Skin epidermis (tissue), 12 donors: Measurements from ENCODE around the gene DEFB110.

Experiments
- H3K27ac ChIP-seq, 21 experiments: fragments of 200-600 bp; sonication (generic) in 11 of 21; one replicate each; pipeline ENCODE4 v1.5.0; 2020; ENCODE audit warnings: mild to moderate bottlenecking in 3 of 21, inconsistent platforms in 2 of 21, moderate library complexity in 2 of 21
- H3K4me3 ChIP-seq, 7 experiments: fragments of 200-600 bp; sonication (generic) in 2 of 7; one replicate each; pipeline ENCODE4 v1.5.0; 2020; ENCODE audit warnings: inconsistent platforms in 2 of 7, mild to moderate bottlenecking in 2 of 7, moderate library complexity in 1 of 7

Gene DEFB110

DNA sequence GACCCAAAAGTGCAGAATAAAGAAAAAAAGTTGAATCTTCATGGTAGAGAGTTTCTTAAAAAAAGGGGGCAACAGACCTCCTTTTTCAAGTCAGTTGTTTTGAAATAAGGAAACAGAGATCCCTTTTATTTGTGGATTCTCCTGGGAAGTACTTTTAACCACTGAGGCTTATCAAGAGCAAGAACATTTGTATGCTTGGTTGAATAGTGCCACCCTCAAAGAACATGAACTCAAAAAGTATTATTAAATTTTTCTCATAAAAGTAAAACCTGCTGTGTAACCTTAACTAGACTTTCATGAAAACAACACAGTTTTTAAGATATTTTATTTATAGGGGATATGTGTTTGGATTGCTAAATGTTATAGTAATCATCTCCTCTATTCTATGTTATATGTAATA lies at the start of gene DEFB110:
Gene DEFB110 (minus strand): TSS at position 101 of the 400 bp plus-strand sequence. CDS start 59 bp downstream, at position 42.
- H3K4me3 ChIP-seq, result no peak within 1 kb of the TSS
- no peak within 1 kb of the TSS for H3K27ac ChIP-seq

DNA sequence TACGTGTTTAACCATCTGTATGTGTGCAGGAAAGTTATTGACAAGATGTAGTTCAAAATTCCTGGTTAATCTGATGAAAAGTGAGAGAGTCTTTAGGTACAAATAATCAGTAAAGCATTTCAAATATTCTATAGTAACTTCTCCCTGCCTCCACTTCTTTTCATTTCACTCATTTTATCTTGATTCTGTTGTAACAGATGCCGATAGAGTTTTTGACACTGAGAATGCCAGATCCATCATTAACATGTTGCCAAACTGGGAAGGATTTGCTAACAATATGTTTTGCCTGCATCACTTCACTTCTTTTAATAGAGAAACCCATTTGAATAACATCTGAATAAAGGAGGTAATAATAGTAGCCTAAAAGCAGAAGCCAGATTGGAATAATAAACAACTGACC lies 48.3 kb upstream of the DEFB110 start:
- H3K4me3 ChIP-seq, result no peak overlapping the region
- no peak overlapping the region for H3K27ac ChIP-seq

DNA sequence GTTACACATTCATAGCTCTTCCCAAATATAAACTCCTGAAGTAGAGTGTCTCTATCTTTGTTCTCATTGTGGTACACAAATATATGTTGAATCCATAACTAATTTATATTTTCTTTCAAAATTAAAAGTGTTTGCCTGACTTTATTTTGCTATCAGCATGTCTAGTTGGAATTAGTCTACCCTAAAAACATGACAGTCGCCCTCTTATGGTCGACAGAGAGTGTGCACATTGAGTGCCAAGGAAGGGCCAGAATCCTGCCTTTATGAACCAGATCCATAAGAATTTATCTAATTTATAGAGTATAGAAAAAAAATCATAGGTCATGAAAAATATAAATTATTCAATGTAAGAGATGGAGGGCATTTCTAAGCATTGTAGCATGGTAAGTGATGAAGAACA lies 40.3 kb upstream of the DEFB110 start:
- H3K27ac ChIP-seq, result no peak overlapping the region

DNA sequence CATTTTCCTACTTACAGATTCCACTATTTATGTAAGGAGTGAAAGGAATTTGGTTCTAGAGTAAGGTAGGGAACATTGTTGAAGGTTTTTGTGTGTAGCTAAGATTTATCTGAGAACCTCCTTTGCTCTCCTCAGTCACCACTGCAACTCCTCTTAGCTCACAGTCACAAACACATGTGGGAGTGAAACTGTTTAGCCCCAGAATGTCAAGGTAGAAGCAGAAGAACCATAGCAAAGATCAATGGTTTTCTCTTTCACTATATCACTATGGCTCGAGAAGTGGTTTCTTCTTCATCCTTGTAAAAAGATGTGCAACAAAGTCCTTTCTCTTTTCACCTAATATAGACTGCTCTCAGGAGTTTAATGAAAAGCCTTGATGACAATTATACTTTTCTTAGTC lies 34.4 kb upstream of the DEFB110 start:
- no peak overlapping the region for H3K4me3 ChIP-seq
- no peak overlapping the region for H3K27ac ChIP-seq

More for the DNA sequence above, 40.3 kb upstream of the DEFB110 start:
- no peak overlapping the region for H3K4me3 ChIP-seq

DNA sequence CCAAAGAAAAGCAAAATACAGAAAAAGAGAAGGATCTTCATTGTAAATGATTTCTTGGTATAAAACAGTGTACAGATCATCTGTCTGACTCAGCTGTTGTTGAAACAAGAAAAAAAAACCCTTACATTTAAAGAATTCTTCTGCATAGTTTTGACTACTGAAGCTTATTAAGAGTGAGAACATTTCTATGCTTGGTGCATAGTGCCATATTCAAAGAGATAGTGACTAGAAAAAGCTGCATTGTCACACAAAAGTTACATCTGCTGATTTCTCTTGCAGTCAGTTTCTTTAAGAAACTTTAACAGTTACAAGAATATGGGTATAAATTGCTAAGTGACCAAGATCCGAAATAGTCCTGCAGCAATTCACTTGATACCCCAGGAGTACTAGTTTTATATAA lies 28.0 kb upstream of the DEFB110 start, which contains the start of gene DEFB112:
Gene DEFB112 (minus strand): TSS at position 101 of the 400 bp plus-strand sequence. CDS start 60 bp downstream, at position 41.
- Histone ChIP-seq H3K27ac (no peak within 1 kb of the TSS), H3K4me3 (no peak within 1 kb of the TSS)

DNA sequence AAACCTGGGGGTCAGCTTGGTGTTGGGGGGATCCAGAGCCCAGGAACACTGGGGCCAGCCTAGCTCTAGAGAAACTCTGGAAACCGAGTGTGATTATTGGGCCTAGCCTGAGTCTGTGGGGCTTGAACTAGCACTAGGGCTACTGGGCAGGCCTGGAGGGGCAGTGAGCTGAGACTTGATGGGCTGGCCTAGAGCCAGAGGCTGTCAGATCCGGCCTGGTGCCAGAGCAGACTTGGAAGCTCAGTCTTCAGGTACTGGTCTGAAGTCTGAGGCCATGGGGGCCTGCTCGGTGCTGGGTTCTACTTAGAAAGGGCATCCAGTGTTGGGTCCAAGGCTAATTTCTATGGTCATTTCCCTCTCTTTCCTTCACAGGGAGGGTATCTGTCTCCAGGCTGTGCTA lies 25.2 kb upstream of the DEFB110 start:
- no peak overlapping the region for H3K27ac ChIP-seq

DNA sequence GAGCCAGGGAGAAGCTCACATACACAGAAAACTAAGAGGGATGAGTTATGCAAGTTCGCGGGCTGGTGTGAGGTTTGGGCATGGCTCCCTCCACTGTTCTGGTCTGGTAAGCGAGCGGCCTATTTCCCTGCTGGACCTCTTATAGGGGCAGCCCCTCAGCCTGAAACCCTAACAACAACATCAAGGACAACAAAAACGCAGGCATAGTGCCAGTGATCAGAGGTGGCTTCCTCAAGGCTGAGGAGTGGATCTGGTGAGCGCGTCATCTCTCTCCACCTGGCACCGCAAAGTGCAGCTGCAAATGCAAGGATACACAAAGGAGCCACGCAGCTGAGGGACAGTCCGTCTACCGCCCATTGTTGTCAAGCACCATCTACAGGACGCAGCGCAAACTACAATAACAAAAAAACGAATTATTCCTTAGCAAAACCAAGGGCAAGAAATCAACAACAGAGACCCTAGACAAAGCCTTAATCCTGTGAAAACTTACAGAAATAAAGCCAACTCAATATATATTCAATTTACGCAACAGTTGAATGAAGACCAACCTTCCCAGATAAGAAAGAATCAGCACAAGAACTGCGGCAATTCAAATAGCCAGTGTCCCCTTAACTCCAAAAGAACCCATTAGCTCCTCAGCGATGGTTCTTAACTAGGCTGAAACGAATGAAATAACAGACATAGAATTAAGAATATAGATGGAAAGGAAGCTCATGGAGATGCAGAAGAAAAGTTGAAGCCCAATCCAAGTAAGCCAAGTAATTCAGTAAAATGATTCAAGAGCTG lies 9.2 kb upstream of the DEFB110 start:
- no peak overlapping the region for H3K4me3 ChIP-seq
- no peak overlapping the region for H3K27ac ChIP-seq

More for the DNA sequence above, 25.2 kb upstream of the DEFB110 start:
- no peak overlapping the region for H3K4me3 ChIP-seq

DNA sequence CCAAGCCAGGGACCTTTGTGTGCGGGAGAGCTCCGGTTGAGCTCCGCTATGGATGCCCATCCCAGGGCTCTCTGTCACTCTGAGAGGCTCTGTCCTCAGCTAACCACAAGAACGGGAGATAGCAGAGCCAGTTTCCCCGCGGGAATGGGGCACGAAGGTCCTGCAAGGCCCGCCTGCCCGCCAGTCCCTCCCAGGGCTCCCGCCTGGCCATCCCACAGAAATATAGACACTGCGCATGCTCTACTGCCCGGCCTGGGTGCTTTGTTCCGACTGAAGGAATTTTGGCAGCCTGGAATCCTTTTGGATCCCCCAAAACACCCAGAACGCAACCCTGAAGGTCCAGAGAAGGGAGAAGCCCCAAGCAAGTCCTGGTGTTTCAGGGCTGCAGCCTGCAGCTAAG lies 8.6 kb upstream of the DEFB110 start:
- Histone ChIP-seq H3K27ac (no peak overlapping the region), H3K4me3 (no peak overlapping the region)

DNA sequence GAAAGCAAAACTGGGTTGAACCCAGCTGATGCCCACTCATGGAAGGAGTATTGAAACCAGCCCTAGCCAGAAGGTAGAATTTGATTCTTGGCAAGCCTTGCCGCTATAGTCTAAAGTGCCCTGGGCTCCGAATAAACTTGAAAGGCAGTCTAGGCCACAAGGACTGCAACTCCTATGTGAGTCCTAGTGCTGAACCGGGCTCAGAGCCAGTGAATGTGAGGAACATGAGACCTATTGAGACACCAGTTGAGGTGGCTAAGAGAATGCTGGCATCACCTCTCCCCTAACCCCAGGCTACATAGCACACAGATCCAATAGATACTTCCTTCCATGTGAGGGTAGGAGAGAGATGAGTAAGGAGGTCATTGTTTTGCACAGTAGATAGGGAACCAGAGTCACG lies 3.5 kb upstream of the DEFB110 start:
- Histone ChIP-seq H3K27ac (no peak overlapping the region), H3K4me3 (no peak overlapping the region)

DNA sequence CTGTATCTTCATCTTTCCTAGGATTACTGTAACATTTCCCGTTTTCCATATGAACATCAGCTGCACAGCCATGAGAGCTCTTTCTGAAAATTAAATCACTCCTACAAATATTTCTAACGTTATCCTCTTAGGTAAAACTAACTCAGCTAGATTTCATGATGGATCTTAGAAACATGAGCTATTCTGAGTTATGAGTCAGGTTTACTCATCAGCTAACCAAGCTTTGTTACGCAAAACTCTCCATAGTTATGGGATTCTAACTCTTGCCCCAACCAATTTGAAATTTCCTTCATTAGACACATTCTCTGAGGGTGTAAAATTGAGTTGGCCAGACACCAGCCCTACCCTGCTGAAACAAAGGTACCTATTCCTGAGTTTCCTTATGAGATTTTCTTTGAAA lies 14.0 kb downstream of the DEFB110 start:
- Histone ChIP-seq H3K4me3 (no peak overlapping the region), H3K27ac (no peak overlapping the region)

DNA sequence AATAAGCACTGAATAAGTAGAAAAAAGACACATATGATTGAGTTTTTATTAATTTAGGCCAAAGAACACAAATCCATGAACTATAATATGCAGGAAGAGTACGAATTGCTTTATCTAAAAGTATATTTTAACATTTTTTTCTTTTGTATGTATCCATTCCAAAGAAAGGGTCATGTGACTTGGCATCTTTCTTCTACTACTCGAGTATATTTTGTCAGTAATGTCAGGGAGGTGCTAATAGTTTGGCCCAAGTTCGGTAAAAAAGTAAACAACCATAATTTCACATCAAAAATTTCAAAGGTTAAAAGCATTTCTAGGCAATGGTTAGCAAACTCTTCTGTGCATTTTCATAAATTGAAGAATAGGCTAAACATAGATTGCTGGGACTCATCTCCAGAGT lies 18.7 kb downstream of the DEFB110 start:
- Histone ChIP-seq H3K4me3 (no peak overlapping the region), H3K27ac (no peak overlapping the region)

DNA sequence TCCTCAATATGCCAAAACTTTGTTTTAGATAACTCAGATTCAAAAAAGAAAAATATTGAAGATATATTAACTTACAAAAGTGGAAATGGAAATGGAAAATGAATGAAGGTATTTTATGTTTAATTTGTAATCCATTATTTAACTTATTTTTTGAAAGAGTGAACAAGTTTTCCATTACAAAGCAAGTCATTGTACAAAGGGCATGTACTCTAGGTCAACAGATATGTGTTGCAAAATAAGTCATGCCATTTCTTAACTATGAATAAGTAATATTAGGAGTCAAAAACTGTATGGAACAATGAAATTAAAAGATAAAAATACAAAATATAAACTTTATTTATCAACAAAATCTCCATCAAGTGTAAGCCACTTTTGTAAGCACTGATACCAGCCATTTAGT lies 26.5 kb downstream of the DEFB110 start:
- no peak overlapping the region for H3K4me3 ChIP-seq

DNA sequence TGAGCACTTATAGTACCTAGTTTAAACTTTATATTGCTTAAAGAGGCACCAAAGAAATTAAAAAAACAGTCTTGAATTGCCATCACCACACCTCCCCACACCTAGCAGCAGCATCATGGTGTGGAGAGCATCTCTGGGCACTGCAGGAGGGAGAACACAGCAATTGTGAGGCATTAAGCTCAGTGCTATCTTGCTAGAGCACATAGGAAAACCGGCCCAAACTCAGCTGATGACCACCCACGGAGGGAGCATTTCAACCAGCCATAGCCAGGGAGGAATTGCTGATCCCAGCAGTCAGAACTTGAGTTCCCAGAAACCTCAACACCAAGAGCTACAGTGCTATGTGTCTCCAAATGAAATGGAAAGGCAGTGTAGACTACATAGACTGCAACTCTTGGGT lies 32.9 kb downstream of the DEFB110 start:
- H3K27ac ChIP-seq, result no peak overlapping the region

More for the DNA sequence above, 26.5 kb downstream of the DEFB110 start:
- no peak overlapping the region for H3K27ac ChIP-seq

DNA sequence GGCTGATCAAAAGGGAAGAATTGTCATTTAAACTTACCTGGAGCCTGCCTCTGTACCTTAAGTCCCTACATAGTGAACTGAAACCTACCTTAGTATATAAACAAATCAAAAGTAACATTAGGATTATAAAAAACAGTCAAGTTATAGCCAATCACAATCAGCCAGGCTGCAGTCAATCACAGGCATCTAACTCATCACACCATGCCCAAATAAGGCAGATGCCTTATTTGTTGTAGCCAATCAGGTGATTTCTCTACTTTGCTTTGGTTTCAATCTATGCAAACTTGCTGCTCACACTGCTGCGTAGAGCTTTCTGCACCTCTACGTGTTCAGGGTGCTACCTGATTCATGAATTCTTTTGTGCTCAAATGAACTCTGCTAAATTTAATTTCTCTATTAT lies 34.0 kb downstream of the DEFB110 start:
- Histone ChIP-seq H3K27ac (no peak overlapping the region), H3K4me3 (no peak overlapping the region)

More for the DNA sequence above, 32.9 kb downstream of the DEFB110 start:
- no peak overlapping the region for H3K4me3 ChIP-seq

DNA sequence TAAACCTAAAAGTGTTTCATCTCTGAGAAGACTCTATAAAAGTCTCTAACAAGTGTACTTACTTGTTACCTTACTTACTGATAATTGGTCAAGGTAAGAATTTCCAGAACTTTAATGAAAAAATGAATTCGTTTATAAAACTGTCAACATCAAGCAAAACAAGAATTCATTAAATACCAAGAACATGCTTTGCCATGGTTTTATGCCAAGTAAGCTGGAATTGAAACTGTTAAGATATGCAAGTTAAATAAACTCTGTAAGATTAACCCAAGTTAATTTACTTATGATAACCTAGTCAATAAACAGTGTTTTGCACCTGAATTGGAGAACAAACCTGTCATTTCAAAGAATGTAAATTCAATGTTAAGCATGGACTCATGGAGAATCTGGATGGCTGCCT lies 35.2 kb downstream of the DEFB110 start:
- Histone ChIP-seq H3K27ac (no peak overlapping the region), H3K4me3 (no peak overlapping the region)

DNA sequence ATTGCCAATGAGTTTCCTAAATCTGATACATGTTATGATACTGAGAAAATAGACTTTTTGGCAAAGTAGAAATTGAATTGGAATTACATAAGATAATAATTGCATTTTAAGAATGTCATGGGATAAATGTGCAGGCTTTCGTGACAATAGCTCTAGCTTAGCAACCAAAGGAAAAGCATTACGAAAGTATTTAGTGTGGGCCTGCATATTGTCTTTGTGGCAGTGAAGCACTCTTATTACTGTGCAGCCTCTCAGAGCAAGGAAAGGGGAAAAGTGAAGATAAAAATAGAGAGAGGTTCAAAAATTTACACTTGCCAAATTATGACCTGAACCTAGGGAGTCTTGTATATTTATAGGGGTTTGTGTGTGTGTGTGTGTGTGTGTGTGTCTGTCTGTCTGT lies 39.7 kb downstream of the DEFB110 start:
- H3K27ac ChIP-seq, result no peak overlapping the region

DNA sequence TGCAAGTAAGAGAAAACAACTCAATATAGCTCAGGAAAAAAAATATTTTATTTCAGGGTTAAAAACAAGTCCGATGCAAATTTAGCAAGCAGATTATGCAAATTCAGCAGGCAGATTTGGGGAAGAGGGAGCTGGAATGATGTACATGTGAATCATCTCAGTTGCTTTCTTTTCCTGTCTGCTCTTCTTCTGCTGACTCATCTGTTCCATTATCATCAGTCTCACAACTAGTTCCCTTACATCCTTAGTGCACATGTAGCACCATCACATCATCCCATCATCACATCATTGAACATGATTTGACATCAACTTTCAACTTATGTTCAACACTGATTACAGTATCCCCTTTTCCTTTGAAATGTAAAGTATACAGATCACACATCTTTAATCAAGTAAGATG lies 40.9 kb downstream of the DEFB110 start:
- no peak overlapping the region for H3K27ac ChIP-seq
- no peak overlapping the region for H3K4me3 ChIP-seq

More for the DNA sequence above, 39.7 kb downstream of the DEFB110 start:
- no peak overlapping the region for H3K4me3 ChIP-seq

DNA sequence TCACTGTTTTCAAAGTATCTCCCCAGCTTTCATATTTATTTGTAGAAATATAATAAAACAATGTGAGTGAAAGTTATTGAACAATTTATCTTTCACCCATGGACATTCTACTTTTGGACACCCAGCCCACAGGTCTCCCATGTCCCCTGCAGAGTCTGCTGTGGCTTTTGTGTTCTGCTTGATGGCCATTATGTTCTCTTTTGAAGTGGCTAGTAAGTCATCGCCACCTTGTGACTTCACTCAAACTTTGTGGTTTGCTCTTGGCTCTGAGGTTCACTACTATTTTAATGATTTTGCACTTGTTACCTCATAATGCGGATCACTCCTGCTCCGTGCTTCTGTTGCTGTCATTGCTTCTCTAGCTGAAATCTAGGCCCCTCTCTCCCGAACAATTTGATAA lies 42.2 kb downstream of the DEFB110 start:
- Histone ChIP-seq H3K27ac (no peak overlapping the region), H3K4me3 (no peak overlapping the region)

DNA sequence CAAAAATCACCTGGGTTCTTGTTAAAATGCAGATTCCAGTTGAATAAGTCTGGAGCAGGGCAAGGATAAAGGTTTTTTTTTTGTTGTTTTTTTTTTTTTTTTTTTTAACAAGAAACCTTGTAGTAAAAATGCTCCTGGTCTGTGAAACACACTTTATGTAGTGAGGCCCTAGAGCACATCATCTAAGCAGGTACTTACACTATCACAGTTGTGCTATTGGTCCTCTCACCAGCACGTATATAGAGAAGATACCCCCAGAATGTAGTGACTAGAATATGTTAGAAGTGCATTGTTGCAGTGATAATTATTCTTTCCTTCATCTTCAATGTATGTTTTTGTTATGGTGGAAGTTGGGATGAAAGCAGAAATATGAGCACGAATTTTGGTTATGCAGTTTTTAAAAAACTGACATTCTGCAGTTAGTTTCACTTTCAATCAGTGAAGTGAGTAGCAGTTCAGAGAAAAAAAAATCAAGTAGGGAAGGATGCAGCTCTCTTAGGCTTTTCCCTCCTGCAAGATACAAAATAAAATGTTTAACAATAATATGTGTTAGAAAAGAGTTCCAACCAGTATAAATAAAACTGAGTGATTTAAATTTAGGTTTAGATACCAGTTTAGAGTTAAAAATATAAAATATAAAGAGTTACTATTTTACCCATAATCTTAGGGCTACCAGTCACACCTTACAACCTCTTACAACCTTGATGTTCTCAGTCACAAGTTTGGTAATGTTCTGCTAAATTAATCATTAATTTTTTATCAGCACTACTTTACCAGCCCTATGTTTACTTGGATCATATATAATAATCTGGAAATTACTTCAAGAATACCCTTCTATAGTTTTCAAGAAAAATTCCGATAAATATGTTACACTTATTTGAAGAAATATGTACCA lies 43.2 kb downstream of the DEFB110 start:
- no peak overlapping the region for H3K4me3 ChIP-seq
- no peak overlapping the region for H3K27ac ChIP-seq

DNA sequence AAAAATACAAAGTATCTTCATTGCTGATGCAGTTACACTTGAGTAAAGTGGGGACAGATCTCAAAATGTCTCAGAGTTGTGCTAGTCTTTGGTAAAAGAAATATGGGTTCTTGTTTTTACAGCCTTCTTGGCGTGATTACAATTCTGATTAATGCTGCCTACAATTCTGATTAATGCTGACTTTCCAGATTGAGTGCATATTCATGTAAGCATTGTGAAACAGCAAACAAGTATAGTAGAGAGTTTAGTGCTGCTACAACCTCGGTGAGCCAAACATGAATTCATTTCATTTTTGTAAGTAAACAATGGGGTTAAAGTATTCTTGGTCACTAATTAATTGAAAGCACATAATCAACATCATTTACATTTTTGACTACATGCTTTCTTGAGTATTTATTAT lies 52.2 kb downstream of the DEFB110 start, which contains the start of gene DEFB113:
Gene DEFB113 (minus strand): TSS at position 21 of the 400 bp plus-strand sequence. CDS start 0 bp downstream, at position 21.
- Histone ChIP-seq H3K27ac (no peak within 1 kb of the TSS), H3K4me3 (no peak within 1 kb of the TSS)
